ENCODE measurements around the gene SAGE1.
"Not testable (repeated sequence)": the region's sequence is repeated elsewhere in the genome, so short reads cannot be mapped to it uniquely, and the experiment has no call there.

SAGE1 gene

GRCh38 chrX:135893294-135893817, at the start of gene SAGE1, which contains the start of gene CT45A10:
Gene SAGE1 (plus strand): TSS chrX:135893716. CDS start chrX:135896243, 2,527 bp downstream.
Gene CT45A10 (minus strand): TSS chrX:135893444. CDS start chrX:135885344, 8,100 bp downstream.
- DNase-seq, result no peak

DNA sequence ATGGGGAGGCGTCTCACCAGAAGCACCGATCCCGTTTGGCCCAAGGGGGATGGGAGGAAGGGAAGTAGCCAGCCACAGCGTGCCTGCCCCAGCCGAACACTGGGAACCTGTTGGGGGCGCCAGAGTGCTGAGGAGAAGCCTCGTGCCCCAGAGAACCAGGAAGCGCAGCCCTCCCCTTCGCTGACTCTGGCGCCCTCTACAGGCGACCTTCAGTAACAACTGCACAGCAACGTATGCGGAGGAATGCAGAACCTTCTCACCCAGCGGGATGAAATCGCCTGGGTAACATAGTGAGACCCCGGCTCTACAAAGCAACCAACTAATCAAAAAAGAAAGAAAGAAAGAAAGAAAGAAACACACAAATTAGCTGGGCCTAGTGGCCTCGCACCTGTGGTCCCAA, 39.1 kb upstream of the SAGE1 start, which contains the start of gene CT45A8:
Gene CT45A8 (minus strand): TSS at position 101 of the 400 bp plus-strand sequence. CDS start 3,755 bp downstream, outside the sequence.
- DNase-seq, result not testable (repeated sequence)

DNA sequence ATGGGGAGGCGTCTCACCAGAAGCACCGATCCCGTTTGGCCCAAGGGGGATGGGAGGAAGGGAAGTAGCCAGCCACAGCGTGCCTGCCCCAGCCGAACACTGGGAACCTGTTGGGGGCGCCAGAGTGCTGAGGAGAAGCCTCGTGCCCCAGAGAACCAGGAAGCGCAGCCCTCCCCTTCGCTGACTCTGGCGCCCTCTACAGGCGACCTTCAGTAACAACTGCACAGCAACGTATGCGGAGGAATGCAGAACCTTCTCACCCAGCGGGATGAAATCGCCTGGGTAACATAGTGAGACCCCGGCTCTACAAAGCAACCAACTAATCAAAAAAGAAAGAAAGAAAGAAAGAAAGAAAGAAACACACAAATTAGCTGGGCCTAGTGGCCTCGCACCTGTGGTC, 21.8 kb upstream of the SAGE1 start, which contains the start of gene CT45A9:
Gene CT45A9 (minus strand): TSS at position 101 of the 400 bp plus-strand sequence. CDS start 3,751 bp downstream, outside the sequence.
- not testable (repeated sequence) for DNase-seq

GRCh38 chrX:135882741-135883140, 10.8 kb upstream of the SAGE1 start:
- not testable (repeated sequence) for DNase-seq

- DNase-seq, result not testable (repeated sequence)
These were observed 5.3 kb upstream of the SAGE1 start for GRCh38 chrX:135888230-135888629.

- DNase-seq, result not testable (repeated sequence)
These were observed 4.5 kb upstream of the SAGE1 start for GRCh38 chrX:135888976-135889375.

DNA sequence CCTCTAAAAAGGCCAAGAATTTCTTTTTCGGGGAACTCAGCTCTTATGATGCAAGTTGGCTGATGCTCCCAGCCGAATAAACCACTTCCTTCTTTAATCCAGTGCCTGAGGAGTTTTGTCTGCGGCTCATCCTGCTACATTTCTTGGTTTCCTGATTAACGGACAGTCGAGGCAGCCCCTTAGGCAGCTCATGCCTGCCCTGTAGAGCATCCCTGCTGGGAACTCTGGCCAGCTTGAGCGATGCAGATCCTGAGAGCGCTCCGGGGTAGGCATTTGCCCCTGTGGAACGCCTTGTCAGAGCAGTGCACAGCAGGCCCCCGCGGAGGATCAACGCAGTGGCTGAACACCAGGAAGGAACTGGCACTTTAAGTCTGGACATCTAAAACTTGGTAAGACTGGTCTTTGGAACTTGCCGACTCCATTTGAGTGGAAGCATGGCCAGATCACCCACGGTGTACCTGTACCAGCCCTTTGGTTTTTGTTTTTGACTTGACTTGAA, 3.4 kb upstream of the SAGE1 start:
- no peak for DNase-seq

GRCh38 chrX:135892781-135893180, 735 bp upstream of the SAGE1 start:
- no peak for DNase-seq

GRCh38 chrX:135910251-135910650, 16.7 kb downstream of the SAGE1 start:
- DNase-seq, result no peak

DNA sequence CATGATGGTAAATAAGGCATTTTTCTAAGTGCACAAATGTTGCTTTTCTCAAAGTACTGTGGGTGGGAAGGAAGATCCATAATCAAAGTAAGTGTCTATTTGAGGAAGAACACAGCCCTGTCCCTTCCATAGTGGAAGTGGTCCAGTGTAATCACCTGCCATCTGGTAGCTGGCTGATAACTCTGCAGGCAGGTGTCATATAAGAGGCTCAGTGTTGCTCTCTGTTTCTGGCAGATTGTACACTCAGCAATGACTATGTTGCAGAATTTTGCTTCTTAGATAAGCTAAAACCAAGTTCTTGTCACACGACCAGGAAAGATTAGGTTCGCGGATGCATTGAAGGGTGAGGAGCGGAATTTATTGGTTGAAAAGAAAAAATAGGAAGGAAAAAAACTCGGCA, 20.9 kb downstream of the SAGE1 start:
- no peak for DNase-seq

DNA sequence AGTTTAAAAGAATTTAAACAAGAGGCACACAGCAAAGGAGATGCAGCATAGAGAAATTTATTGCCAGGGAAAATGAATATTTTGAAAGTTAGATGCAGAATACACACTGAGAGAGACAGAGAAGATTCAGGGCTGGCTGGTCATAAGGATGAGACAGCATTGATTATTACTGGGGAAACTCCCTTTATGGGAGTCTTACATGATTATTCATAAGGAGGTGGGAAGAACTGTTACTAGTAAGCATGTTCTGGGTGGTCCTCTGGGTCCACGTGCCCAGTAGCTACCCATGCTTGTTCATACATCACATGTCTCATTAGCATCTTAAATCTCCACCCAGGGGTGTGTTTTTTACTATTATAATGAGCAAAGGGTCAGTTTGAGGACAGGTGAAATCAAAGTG, 27.0 kb downstream of the SAGE1 start:
- DNase-seq, result not testable (repeated sequence)

- DNase-seq, result no peak
These were observed 29.8 kb downstream of the SAGE1 start for GRCh38 chrX:135923353-135923752.

DNA sequence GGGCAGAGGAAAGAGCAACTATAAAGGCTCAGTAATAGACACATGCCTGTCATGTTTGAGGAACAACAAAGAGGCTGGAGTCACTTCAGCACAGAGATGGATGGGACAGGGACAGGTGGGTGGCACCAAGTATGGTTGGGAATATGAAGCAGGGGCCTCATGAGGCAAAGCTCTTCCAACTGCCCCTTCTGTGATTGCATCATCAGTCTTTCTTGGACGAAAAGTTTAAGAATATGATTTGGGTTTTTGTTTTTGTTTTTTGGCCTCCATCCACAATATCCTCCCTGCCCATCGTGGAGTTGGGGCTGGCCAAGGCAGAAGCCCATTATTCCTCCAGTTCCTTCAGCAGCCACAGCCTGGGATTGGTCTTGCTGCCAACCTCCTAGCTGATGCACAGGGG, 34.4 kb downstream of the SAGE1 start:
- no peak for DNase-seq

- DNase-seq, result peak; percentile 41
These were observed 38.4 kb downstream of the SAGE1 start for GRCh38 chrX:135931644-135932487.

DNA sequence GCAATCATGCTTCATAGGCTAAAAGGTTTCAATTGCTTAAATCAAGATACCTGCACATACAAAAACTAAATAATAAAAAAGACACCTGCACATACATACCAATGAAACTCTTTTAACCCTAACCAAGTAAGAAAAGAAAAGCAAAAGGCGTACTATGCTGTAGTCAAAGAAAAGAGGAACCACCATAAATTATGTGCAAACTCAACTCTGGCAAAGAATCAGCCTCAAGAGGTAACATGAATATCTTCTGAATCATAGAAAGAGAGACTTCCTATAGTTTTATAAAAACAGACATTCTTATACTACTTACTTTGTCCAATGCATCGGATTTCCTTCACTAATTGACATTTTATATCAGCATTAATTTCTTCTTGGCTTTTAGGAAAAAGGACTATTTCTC, 51.0 kb downstream of the SAGE1 start:
- DNase-seq, result no peak

- no peak for DNase-seq
These were observed 57.8 kb downstream of the SAGE1 start for GRCh38 chrX:135951291-135951690.
